Osteocyte (in vitro differentiated cells): ENCODE data around the gene RIN2. TPM values are rescaled to one million over a fixed set of nuclear protein-coding genes. Genes with fewer than 3 reads are reported as not detected.

Source experiments
- DNase-seq: peaks from one replicate; pipeline ENCODE4 v3.0.0; 2021; ENCODE audit warnings: mixed read lengths; ENCODE audit not compliant: unreplicated experiment; ENCODE audit errors: extremely low spot score
- H3K27ac Mint-ChIP-seq: one replicate; pipeline ENCODE4 v1.8.0; 2021; ENCODE audit warnings: mild to moderate bottlenecking, mixed read lengths; ENCODE audit not compliant: unreplicated experiment
- H3K27me3 Mint-ChIP-seq: one replicate; pipeline ENCODE4 v1.8.0; 2021; ENCODE audit warnings: mixed read lengths; ENCODE audit not compliant: unreplicated experiment
- H3K36me3 Mint-ChIP-seq: one replicate; pipeline ENCODE4 v1.8.0; 2021; ENCODE audit warnings: mixed read lengths; ENCODE audit not compliant: unreplicated experiment
- H3K4me1 Mint-ChIP-seq: one replicate; pipeline ENCODE4 v1.8.0; 2021; ENCODE audit warnings: mixed read lengths; ENCODE audit not compliant: unreplicated experiment
- H3K4me3 Mint-ChIP-seq: one replicate; pipeline ENCODE4 v1.8.0; 2021; ENCODE audit warnings: mild to moderate bottlenecking, moderate library complexity, mixed read lengths; ENCODE audit not compliant: unreplicated experiment
- H3K9me3 Mint-ChIP-seq: one replicate; pipeline ENCODE4 v1.8.0; 2021; ENCODE audit warnings: mixed read lengths; ENCODE audit not compliant: unreplicated experiment
- CTCF ChIP-seq: fragments of 200-600 bp; sonication (generic); IDR thresholded peaks from 2 replicates; pipeline ENCODE4 v1.5.0; 2021; ENCODE audit warnings: antibody characterized with exemption, mild to moderate bottlenecking, moderate library complexity
- total RNA-seq: library from RNA; stranded (reverse); gene quantifications from 2 replicates; pipeline ENCODE4 v1.2.1, GENCODE V29; 2021

The RIN2 gene
- total RNA-seq, 1 donor from 2014 or later: 47.0 TPM

- Mint-ChIP-seq H3K36me3 (peaks cover 3% of the 10 kb centered on the region), H3K4me3 (peak overlapping the region; percentile 91), H3K9me3 (no peaks in the 10 kb centered on the region), H3K27me3 (no peaks in the 10 kb centered on the region), H3K4me1 (peaks cover 42% of the 10 kb centered on the region), H3K27ac (peak overlapping the region; percentile 97)
- DNase-seq: no peak
- no peak for TF ChIP-seq CTCF
Measured at GRCh38 chr20:19756761-19757486, 1.1 kb upstream of the RIN2 start.

GRCh38 chr20:19757487-19758132, 448 bp upstream of the RIN2 start:
- Mint-ChIP-seq H3K9me3 (no peaks in the 10 kb centered on the region), H3K4me1 (peaks cover 48% of the 10 kb centered on the region), H3K27ac (peak overlapping the region; percentile 97), H3K4me3 (peak overlapping the region; percentile 91), H3K27me3 (no peaks in the 10 kb centered on the region), H3K36me3 (peaks cover 8% of the 10 kb centered on the region)
- DNase-seq: peak; percentile 96
- no peak for TF ChIP-seq CTCF

GRCh38 chr20:19758501-19759331, 658 bp downstream of the RIN2 start:
- no peaks in the 10 kb centered on the region for H3K9me3 Mint-ChIP-seq
- H3K27ac Mint-ChIP-seq: peak overlapping the region; percentile 62
- no peak for DNase-seq
- H3K4me1 Mint-ChIP-seq: peaks cover 50% of the 10 kb centered on the region
- H3K27me3 Mint-ChIP-seq: no peaks in the 10 kb centered on the region
- no peak for TF ChIP-seq CTCF
- H3K4me3 Mint-ChIP-seq: peak overlapping the region; percentile 91
- H3K36me3 Mint-ChIP-seq: peaks cover 8% of the 10 kb centered on the region

GRCh38 chr20:19760371-19760721, 2.3 kb downstream of the RIN2 start:
- Mint-ChIP-seq H3K9me3 (no peaks in the 10 kb centered on the region), H3K4me3 (no peak overlapping the region), H3K36me3 (peaks cover 8% of the 10 kb centered on the region), H3K4me1 (peaks cover 52% of the 10 kb centered on the region), H3K27me3 (no peaks in the 10 kb centered on the region), H3K27ac (no peak overlapping the region)
- DNase-seq: no peak
- TF ChIP-seq CTCF: no peak

- Mint-ChIP-seq H3K27ac (no peak overlapping the region), H3K4me1 (peaks cover 51% of the 10 kb centered on the region), H3K4me3 (no peak overlapping the region)
Measured at GRCh38 chr20:19761326-19761725, 3.3 kb downstream of the RIN2 start.

More at GRCh38 chr20:19761326-19761725, 3.3 kb downstream of the RIN2 start:
- Mint-ChIP-seq H3K27me3 (no peaks in the 10 kb centered on the region), H3K9me3 (no peaks in the 10 kb centered on the region), H3K36me3 (peaks cover 10% of the 10 kb centered on the region)
- TF ChIP-seq CTCF: no peak
- DNase-seq: no peak
